GM10248 (cell line): ENCODE measurements around the gene ZDBF2.
"Not testable (repeated sequence)": the region's sequence is repeated elsewhere in the genome, so short reads cannot be mapped to it uniquely, and the experiment has no call there.

Experiments used
- CTCF ChIA-PET: fragments of 300-600 bp; sonication (Branson Sonifier 250); formaldehyde crosslinking; extraction: SDS; loops from one replicate; lab custom pipeline; 2021; ENCODE audit warnings: antibody characterized with exemption; lab: Yijun Ruan, JAX
- POLR2A ChIA-PET: fragments of 350-650 bp; sonication (Branson Sonifier 250); formaldehyde crosslinking; extraction: SDS; loops from one replicate; lab custom pipeline; 2020; ENCODE audit warnings: antibody characterized with exemption; lab: Yijun Ruan, JAX
- DNase-seq: peaks from one replicate; pipeline ENCODE4 v3.0.0; 2012; ENCODE audit errors: extremely low spot score
- CTCF ChIP-seq: IDR thresholded peaks from 2 replicates; pipeline ENCODE4 v1.5.1; 2012; ENCODE audit warnings: mild to moderate bottlenecking, low read depth; ENCODE audit errors: extremely low read depth, missing control alignments, control extremely low read depth

ZDBF2 gene

GRCh38 chr2:206287197-206287596 lies 12.7 kb downstream of the ZDBF2 start:
- no peak for DNase-seq
- ChIA-PET POLR2A (no interaction called here), CTCF (no interaction called here)
- no peak for TF ChIP-seq CTCF

- TF ChIP-seq CTCF = no peak
- ChIA-PET CTCF (interaction anchor here (1.7 kb wide), 1 partner anchor 11 kb away, joined by 6 read pairs; no protein-coding TSS in a partner anchor), POLR2A (no interaction called here)
- DNase-seq = no peak
These were observed 14.9 kb downstream of the ZDBF2 start for GRCh38 chr2:206289391-206289790.

GRCh38 chr2:206296128-206296527 lies 21.7 kb downstream of the ZDBF2 start:
- no peak for DNase-seq
- TF ChIP-seq CTCF = no peak
- ChIA-PET CTCF (no interaction called here), POLR2A (no interaction called here)

- POLR2A ChIA-PET = not testable (repeated sequence)
- CTCF ChIA-PET = interaction anchor here (1.3 to 2.0 kb wide), 3 partner anchors 10 to 42 kb away, joined by 3 to 6 read pairs (median 3); no protein-coding TSS in a partner anchor
These were observed 25.1 kb downstream of the ZDBF2 start for GRCh38 chr2:206299608-206300007.

GRCh38 chr2:206305523-206306245 lies 31.2 kb downstream of the ZDBF2 start:
- CTCF ChIA-PET = no interaction called here
- DNase-seq = no peak
- TF ChIP-seq CTCF = no peak
- POLR2A ChIA-PET = no interaction called here

More at GRCh38 chr2:206299608-206300007, 25.1 kb downstream of the ZDBF2 start:
- DNase-seq = not testable (repeated sequence)

- TF ChIP-seq CTCF = no peak
- ChIA-PET POLR2A (no interaction called here), CTCF (interaction anchor here (1.4 kb wide), 1 partner anchor 17 kb away, joined by 3 read pairs; no protein-coding TSS in a partner anchor)
- no peak for DNase-seq
These were observed 36.6 kb downstream of the ZDBF2 start for GRCh38 chr2:206311026-206311425.

GRCh38 chr2:206316141-206316540 lies 41.7 kb downstream of the ZDBF2 start:
- POLR2A ChIA-PET = no interaction called here
- CTCF ChIA-PET = no interaction called here

More at GRCh38 chr2:206316141-206316540, 41.7 kb downstream of the ZDBF2 start:
- TF ChIP-seq CTCF = no peak
- DNase-seq = no peak
